ENCODE results near the gene KCNQ5.
"Not testable (repeated sequence)": the region's sequence is repeated elsewhere in the genome, so short reads cannot be mapped to it uniquely, and the experiment has no call there.

KCNQ5 gene

DNA sequence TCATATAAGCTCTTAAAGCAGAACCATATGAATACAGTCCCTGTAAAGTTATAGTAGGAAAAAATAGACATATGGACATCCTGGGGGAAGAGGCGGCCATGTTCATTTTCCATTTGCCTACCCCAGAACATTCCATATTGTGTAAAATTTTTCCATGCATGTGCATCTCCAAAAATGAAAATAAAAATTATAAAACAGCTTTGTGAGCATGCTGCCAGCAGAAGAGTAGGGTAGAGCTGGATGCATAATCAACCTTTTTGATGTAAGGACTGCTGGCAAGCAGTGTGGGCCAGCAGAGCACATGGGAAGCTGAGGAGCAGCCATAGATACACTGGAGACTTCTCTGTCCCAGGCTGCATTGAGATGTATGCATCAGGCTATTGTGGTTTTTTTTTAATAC, 271.0 kb downstream of the KCNQ5 start:
- DNase-seq (ENCODE audit: low read depth in 1 of 2, low spot score in 1 of 2) = no peak

DNA sequence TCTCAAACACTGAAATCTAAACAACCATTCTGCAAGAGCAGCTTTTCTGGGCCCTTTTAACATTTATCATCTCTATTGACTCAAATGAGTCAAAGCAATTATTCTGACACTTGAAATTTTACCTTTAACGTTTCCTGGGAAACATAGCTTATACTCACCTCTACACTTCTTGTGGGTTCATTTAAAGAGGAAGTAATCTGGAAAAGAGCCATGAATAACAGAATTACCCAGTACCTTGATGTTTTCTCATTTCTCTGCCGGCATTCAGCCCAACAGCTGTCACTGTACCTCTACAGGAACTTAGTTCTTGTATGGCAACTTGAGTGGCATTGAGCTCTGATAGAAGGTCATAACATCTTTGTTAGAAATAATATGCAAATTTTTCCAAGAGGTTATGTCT, 272.2 kb downstream of the KCNQ5 start:
- no peak for DNase-seq (ENCODE audit: low read depth in 1 of 2, low spot score in 1 of 2)

- DNase-seq (ENCODE audit: low read depth in 1 of 2, low spot score in 1 of 2) = not testable (repeated sequence)
These were observed 276.4 kb downstream of the KCNQ5 start for GRCh38 chr6:72898313-72898712.

DNA sequence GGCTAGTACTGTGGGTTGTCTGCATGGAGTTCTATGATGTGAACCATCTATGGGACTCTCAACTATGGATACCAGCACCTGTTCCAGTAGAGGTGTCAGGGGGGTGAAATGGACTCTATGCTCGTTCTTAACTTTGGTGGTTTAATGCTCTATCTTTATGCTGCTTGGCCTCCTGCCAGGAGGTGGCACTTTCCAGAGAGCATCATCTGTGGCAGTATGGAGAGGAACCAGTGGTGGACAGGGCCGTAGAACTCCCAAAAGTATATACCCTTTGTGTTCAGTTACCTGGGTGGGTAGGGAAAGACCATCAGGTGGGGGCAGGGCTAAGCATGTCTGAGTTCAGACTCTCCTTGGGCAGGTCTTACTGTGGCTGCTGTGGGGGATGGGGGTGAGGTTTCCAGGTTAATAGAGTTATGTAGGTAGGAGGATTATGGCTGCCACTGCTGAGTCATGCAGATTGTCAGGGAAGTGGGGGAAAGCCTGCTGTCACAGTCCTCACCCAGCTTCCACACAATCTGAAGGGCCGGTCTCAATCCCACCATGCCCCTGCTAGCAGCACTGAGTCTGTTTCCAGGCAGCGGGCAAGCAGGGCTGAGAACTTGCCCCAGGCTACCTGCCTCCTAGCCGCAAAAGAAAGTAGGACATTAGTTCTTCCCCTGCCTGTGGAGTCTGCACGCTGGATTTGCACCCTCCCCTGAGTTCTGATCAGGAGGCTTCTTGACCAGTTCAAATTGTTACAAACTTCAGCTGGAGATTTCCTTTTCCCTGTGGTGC, 284.0 kb downstream of the KCNQ5 start:
- no peak for DNase-seq (ENCODE audit: low read depth in 1 of 2, low spot score in 1 of 2)

- DNase-seq (ENCODE audit: low read depth in 1 of 2, low spot score in 1 of 2) = no peak
These were observed 289.7 kb downstream of the KCNQ5 start for GRCh38 chr6:72911463-72912155.

GRCh38 chr6:72913797-72914196, 291.9 kb downstream of the KCNQ5 start:
- no peak for DNase-seq (ENCODE audit: low read depth in 1 of 2, low spot score in 1 of 2)

- DNase-seq (ENCODE audit: low read depth in 1 of 2, low spot score in 1 of 2) = no peak
These were observed 294.4 kb downstream of the KCNQ5 start for GRCh38 chr6:72916298-72916697.

GRCh38 chr6:72916906-72917305, 295.0 kb downstream of the KCNQ5 start:
- no peak for DNase-seq (ENCODE audit: low read depth in 1 of 2, low spot score in 1 of 2)

DNA sequence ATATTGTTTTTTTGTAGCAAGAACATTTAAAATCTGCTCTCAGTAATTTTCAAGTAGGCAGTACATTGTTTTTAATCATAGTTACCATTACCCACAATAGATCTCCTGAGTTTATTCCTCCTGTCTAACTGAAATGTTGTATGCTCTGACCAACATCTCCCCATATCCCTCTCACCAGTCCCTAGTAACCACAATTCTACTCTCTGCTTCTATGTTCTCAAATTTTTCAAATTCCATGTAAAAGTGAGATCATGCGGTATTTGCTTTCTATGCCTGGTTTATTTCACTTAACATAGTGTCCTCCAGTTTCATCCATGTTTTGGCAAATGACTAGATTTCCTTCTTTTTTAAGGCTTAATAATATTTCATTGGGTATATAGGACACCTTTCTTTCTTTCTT, 300.5 kb downstream of the KCNQ5 start:
- DNase-seq (ENCODE audit: low read depth in 1 of 2, low spot score in 1 of 2) = no peak

DNA sequence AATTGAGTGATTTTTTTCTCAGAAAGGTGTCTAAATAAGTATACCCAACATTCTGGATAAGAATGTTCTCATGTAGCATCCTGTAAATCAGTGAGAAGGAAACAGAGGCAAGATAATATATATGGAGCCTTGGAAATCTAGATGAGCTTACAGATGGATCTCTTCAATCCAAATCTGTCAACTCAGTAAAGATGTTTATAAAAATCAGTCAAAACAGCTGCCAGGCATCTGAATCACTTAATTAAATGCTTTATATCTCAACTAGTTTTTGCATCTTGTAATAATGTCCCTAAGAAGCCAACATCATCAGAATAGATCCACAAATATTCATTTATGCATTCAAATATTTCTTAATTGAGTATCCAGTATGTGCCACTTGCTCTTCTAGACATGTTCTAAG, 303.3 kb downstream of the KCNQ5 start:
- DNase-seq (ENCODE audit: low read depth in 1 of 2, low spot score in 1 of 2) = no peak

- DNase-seq (ENCODE audit: low read depth in 1 of 2, low spot score in 1 of 2) = no peak
These were observed 308.8 kb downstream of the KCNQ5 start for GRCh38 chr6:72930556-72931132.

- no peak for DNase-seq (ENCODE audit: low read depth in 1 of 2, low spot score in 1 of 2)
These were observed 309.5 kb downstream of the KCNQ5 start for GRCh38 chr6:72931325-72931887.

GRCh38 chr6:72933233-72933632, 311.4 kb downstream of the KCNQ5 start:
- no peak for DNase-seq (ENCODE audit: low read depth in 1 of 2, low spot score in 1 of 2)

DNA sequence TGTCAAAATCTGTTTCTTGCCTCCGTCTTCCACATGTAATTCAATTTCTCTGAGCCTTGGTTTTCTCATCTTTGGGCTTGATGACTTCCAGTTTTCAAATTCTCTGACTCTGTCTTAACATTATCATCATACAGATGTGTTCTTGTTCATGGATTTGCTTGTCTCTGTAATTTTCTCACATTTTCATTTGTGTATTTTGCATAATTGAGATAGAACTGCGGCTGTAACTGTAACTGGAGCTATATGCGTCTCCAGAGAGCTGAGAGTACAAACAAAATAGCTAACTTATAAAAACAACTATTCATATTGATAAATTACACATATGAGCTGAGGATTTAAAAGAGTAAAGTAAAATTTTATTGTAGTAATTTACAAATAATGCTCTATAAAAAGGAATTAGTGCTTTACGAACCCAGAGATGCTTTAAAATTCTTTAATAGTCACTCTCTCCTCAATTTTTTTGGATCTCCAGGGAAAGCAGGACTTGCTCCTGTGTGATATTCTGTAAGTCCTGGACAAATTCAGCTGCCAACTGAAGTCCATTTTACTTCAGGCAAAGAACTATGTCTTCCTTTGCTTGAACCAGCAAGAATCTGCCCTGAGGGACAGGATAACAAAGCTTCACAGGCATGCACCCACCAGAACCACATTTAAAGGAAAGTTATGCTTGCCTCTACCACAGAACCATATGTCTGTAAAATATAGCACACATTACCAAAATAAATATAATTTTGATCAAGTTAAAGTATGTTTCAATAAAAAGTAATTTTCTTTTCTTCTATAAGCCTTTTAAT, 315.1 kb downstream of the KCNQ5 start:
- DNase-seq (ENCODE audit: low read depth in 1 of 2, low spot score in 1 of 2) = no peak

DNA sequence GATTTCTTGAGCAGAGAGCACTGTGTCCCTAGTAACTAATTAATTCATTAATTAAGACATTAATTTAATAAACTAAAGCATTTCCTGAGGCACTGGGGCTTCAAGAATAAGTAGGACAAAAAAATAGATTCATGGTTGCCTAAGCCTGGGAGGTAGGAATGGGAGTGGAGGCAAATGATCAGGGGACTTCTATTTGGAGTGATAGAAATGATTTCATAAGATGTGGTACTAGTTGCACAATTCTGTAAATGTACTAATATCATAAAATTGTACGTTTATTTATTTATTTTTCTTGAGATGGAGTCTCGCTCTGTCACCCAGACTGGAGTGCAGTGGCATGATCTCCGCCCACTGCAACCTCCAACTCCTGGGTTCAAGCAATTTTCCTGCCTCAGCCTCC, 316.2 kb downstream of the KCNQ5 start:
- no peak for DNase-seq (ENCODE audit: low read depth in 1 of 2, low spot score in 1 of 2)

DNA sequence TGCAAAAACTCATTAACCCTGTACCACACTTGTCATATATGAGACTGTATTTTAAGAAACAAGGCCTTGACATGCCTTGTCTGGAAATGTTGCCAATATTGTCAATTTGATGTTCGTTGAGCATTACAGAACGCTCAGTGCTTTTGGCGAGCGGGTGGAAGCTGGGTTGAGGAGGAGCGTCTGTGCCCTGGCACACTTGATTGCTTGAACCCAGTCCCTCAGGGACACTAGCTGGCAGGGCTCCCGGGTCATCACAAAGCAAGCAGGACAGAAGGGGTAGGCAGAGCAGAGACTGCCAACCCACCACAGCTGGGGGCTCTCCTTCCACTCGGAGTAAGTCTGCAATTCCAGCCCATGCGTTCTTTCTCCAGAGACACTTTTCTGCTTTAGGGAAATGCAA, 317.1 kb downstream of the KCNQ5 start:
- no peak for DNase-seq (ENCODE audit: low read depth in 1 of 2, low spot score in 1 of 2)

- DNase-seq (ENCODE audit: low read depth in 1 of 2, low spot score in 1 of 2) = no peak
These were observed 318.4 kb downstream of the KCNQ5 start for GRCh38 chr6:72940265-72940664.

DNA sequence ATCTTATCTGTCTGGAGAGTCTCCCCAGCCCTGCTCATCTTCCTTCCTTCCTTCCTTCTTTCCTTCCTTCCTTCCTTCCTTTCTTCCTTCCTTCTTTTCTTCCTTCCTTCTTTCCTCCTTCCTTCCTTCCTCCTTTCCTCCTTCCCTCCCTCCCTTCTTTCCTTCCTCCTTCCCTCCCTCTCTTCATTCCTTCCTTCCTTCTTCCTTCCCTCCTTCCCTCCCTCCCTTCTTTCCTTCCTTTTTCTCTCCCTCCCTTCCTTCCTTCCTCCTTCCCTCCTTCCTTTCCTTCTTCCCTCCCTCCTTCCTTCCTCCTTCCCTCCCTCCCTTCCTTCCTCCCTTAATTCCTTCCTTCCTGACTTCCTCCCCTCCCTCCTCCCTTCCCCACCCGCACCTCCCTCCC, 319.4 kb downstream of the KCNQ5 start:
- DNase-seq (ENCODE audit: low read depth in 1 of 2, low spot score in 1 of 2) = no peak

GRCh38 chr6:72941751-72942150, 319.9 kb downstream of the KCNQ5 start:
- no peak for DNase-seq (ENCODE audit: low read depth in 1 of 2, low spot score in 1 of 2)

DNA sequence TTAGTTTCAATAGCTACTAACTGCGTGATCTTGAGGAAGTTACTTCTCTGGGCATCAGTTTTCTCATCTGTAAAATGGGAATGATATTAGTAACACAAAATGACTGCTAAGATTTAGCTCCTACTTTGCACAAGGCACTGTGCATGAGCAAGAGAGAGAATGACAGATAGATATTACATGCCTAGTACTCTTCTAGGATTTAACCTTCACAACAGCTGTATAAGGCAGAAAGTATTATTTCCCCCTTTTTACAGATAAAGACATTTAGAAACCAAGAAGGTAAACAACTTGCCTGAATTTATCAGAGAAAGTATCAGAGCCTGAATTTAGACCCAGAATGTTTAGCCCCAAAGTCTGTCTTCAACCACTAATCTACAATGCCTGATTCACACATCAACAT, 321.8 kb downstream of the KCNQ5 start:
- DNase-seq (ENCODE audit: low read depth in 1 of 2, low spot score in 1 of 2) = no peak

DNA sequence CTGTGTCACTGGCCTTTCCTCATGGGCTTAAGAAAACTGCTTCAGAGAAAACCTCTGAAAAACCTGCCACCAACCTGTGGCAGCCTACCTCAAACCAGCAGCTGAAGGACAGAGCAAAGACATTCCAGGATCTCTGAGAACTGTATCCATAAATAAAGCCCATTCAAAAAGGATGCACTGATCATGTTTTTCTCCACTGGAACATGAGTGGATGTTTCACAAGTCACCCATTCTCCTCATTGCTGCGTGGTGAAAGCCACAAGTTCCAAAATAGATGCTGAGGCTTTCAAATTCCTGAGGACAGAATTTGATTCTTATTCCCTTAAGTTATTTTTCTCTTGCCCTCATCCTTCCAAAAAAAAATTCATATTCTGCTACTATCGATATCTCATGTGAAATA, 322.8 kb downstream of the KCNQ5 start:
- no peak for DNase-seq (ENCODE audit: low read depth in 1 of 2, low spot score in 1 of 2)
